Nephron (organoid): Measurements from ENCODE around the gene ZBTB34.

Source experiments
- H3K27ac Mint-ChIP-seq, 3 experiments: 2 replicates each; pipeline ENCODE4 v1.8.0; 2020; ENCODE audit warnings: mixed read lengths in 3 of 3, mild to moderate bottlenecking in 2 of 3, moderate library complexity in 1 of 3
- H3K27me3 Mint-ChIP-seq: 2 replicates; pipeline ENCODE4 v1.8.0; 2021; ENCODE audit warnings: low read depth, mild to moderate bottlenecking, moderate library complexity, mixed read lengths
- H3K36me3 Mint-ChIP-seq: 2 replicates; pipeline ENCODE4 v1.8.0; 2020; ENCODE audit warnings: low read depth, mixed read lengths
- H3K4me1 Mint-ChIP-seq: 2 replicates; pipeline ENCODE4 v1.8.0; 2020; ENCODE audit warnings: mixed read lengths
- H3K4me3 Mint-ChIP-seq, 3 experiments: 2 replicates each; pipeline ENCODE4 v1.8.0; 2020; ENCODE audit warnings: mild to moderate bottlenecking in 3 of 3, mixed read lengths in 3 of 3, moderate library complexity in 2 of 3
- H3K9me3 Mint-ChIP-seq: 2 replicates; pipeline ENCODE4 v1.8.0; 2020; ENCODE audit warnings: mixed read lengths
- TF ChIP-seq, protein P1 (sequence below), 3 experiments: fragments of 200-600 bp; sonication (generic); IDR thresholded peaks; one replicate each; pipeline ENCODE4 v1.5.0; 2021; ENCODE audit warnings: antibody characterized with exemption in 3 of 3; ENCODE audit not compliant: unreplicated experiment in 3 of 3

ZBTB34 gene

DNA sequence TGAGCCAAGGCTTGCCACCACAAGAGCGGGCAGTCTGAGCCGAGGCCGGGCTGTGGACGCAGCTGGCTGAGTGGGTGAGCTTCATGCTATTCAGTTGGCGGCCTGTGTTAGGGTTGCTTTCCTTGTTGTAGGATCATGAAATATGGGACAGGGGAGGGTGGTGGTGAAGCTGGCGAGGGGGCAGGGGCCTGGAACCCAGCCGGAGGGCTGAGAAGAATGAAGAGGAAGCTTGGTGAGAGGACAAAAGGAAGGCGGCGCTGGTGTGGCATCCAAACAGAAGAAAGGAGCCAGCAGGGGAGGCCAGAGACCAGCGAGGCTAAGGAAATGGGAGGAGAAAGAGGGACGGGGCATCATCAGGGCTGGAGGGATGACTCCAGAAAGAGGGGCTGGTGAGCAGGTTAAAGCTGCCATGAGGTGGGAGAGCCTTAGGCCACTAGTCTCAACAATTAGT is 72.5 kb downstream of the ZBTB34 start:
- no peak overlapping the region for H3K27ac Mint-ChIP-seq
- H3K9me3 Mint-ChIP-seq: no peaks in the 10 kb centered on the region
- no peaks in the 10 kb centered on the region for H3K36me3 Mint-ChIP-seq
- no peaks in the 10 kb centered on the region for H3K4me1 Mint-ChIP-seq
- H3K4me3 Mint-ChIP-seq: no peak overlapping the region
- H3K27me3 Mint-ChIP-seq: peaks cover 15% of the 10 kb centered on the region
- TF ChIP-seq, protein P1, sequence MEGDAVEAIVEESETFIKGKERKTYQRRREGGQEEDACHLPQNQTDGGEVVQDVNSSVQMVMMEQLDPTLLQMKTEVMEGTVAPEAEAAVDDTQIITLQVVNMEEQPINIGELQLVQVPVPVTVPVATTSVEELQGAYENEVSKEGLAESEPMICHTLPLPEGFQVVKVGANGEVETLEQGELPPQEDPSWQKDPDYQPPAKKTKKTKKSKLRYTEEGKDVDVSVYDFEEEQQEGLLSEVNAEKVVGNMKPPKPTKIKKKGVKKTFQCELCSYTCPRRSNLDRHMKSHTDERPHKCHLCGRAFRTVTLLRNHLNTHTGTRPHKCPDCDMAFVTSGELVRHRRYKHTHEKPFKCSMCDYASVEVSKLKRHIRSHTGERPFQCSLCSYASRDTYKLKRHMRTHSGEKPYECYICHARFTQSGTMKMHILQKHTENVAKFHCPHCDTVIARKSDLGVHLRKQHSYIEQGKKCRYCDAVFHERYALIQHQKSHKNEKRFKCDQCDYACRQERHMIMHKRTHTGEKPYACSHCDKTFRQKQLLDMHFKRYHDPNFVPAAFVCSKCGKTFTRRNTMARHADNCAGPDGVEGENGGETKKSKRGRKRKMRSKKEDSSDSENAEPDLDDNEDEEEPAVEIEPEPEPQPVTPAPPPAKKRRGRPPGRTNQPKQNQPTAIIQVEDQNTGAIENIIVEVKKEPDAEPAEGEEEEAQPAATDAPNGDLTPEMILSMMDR (IDR thresholded peaks at IDR 0.05; ENCODE audit: unreplicated experiment in 3 of 3): no peak

DNA sequence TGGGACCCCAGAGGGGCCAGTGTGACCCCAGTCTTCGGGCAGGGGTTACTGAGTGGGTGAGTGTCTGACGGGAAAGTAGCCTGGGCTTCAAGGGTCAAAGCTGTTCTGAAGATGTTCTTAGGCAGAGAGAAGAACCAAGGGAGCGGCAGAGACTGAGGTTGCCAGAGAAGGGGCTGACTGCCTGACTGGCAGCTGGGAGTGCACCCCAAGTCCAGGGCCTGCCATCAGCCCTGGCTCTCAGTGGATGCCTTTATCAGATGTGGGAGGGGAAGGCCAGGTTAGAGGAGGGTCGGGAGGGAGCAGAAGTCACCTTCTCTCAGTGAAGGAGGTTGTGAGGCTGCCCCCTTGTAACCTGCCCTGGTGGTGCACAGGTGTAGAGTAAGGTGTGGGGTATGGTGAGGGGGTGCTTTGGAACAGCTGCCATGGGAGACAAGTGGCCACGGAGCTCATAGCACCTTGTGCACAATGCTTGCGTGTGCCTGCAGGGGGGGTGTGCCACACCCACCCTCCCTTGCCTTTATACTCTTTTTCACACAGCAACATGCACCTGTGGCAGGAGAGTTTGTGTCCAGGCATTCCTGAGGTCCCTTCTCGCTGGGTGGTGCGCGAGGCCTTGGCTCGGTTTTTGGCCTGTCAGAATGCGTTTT is 73.0 kb downstream of the ZBTB34 start:
- H3K4me3 Mint-ChIP-seq: no peak overlapping the region
- H3K4me1 Mint-ChIP-seq: no peaks in the 10 kb centered on the region
- no peak overlapping the region for H3K27ac Mint-ChIP-seq
- TF ChIP-seq, protein P1 (IDR thresholded peaks at IDR 0.05; ENCODE audit: unreplicated experiment in 3 of 3): no peak
- H3K36me3 Mint-ChIP-seq: no peaks in the 10 kb centered on the region
- peaks cover 19% of the 10 kb centered on the region for H3K27me3 Mint-ChIP-seq
- no peaks in the 10 kb centered on the region for H3K9me3 Mint-ChIP-seq

DNA sequence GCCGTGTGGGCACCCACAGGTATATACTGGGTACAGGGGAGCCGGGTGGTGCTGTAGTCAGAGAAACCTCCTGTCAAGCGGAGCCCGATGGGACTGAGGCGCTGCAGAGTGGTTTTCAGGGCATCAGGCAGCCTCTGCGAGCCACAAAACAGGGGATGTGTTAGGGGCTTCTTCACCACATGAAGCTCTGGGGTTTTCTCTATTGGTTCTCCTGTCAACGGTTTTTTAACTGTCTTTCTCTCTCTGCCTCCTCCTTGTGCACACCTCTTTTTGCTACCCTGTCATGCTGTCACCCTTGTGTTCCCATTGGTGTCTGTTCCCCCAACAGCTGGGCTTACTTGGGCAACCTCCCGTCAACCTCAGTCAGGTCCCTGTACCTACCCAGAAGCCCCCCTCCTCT is 74.0 kb downstream of the ZBTB34 start:
- no peak overlapping the region for H3K4me3 Mint-ChIP-seq
- H3K9me3 Mint-ChIP-seq: no peaks in the 10 kb centered on the region
- H3K4me1 Mint-ChIP-seq: no peaks in the 10 kb centered on the region
- H3K27ac Mint-ChIP-seq: no peak overlapping the region
- H3K27me3 Mint-ChIP-seq: peaks cover 21% of the 10 kb centered on the region
- TF ChIP-seq, protein P1 (IDR thresholded peaks at IDR 0.05; ENCODE audit: unreplicated experiment in 3 of 3): no peak
- no peaks in the 10 kb centered on the region for H3K36me3 Mint-ChIP-seq
